ENCODE data around the gene CDH13. TPM values are rescaled to one million over a fixed set of nuclear protein-coding genes. Genes with fewer than 3 reads are reported as not detected.

The CDH13 gene
- total and polyA plus RNA-seq, 2 donors (not counting 3 experiments of a cell fraction or from before 2014, with no cell fraction given), result 96.6 to 124 TPM

GRCh38 chr16:83270061-83270460, 643.3 kb downstream of the CDH13 start:
- TF ChIP-seq FOS (IDR thresholded peaks at IDR 0.05; ENCODE audit: borderline replicate concordance, insufficient read depth, low read length) (no peak), POLR2AphosphoS5 (IDR thresholded peaks at IDR 0.05; ENCODE audit: insufficient read depth, low read depth, low read length) (no peak)
- TF ChIP-seq, protein P1, sequence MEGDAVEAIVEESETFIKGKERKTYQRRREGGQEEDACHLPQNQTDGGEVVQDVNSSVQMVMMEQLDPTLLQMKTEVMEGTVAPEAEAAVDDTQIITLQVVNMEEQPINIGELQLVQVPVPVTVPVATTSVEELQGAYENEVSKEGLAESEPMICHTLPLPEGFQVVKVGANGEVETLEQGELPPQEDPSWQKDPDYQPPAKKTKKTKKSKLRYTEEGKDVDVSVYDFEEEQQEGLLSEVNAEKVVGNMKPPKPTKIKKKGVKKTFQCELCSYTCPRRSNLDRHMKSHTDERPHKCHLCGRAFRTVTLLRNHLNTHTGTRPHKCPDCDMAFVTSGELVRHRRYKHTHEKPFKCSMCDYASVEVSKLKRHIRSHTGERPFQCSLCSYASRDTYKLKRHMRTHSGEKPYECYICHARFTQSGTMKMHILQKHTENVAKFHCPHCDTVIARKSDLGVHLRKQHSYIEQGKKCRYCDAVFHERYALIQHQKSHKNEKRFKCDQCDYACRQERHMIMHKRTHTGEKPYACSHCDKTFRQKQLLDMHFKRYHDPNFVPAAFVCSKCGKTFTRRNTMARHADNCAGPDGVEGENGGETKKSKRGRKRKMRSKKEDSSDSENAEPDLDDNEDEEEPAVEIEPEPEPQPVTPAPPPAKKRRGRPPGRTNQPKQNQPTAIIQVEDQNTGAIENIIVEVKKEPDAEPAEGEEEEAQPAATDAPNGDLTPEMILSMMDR (IDR thresholded peaks at IDR 0.05; ENCODE audit: extremely low read depth in 1 of 2, insufficient read depth in 1 of 2, low read depth in 1 of 2, low read length in 2 of 2), result no peak
- no peaks in the 10 kb centered on the region for H3K4me1 ChIP-seq (ENCODE audit: control insufficient read depth, extremely low read depth, insufficient read depth, low read length)
- dilution Hi-C loops (cut with MboI; ENCODE audit: extremely low pct_ligation_motif_present, low sequenced_read_pairs), result no loop called here
- H3K79me2 ChIP-seq (ENCODE audit: control insufficient read depth, insufficient read depth, low read length), result no peaks in the 10 kb centered on the region
- no peak for FAIRE-seq
- DNase-seq (ENCODE audit: low read depth, low spot score), result no peak
- no peak overlapping the region for H2AFZ ChIP-seq (ENCODE audit: low read depth, low read length)
- no peaks in the 10 kb centered on the region for H4K20me1 ChIP-seq (replicated peaks; ENCODE audit: control insufficient read depth, extremely low read depth, insufficient read depth, low read length)
- no peaks in the 10 kb centered on the region for H3K9me3 ChIP-seq (replicated peaks; ENCODE audit: control insufficient read depth, insufficient read depth, low read length)
- H3K9me1 ChIP-seq (replicated peaks; ENCODE audit: control insufficient read depth, extremely low read depth, insufficient read depth, low read length), result no peaks in the 10 kb centered on the region
- intact Hi-C loops (cut with micrococcal nuclease), result no loop called here
- POLR2A ChIA-PET, result no interaction called here
- no peak overlapping the region for H3K4me2 ChIP-seq (ENCODE audit: insufficient read depth, low read length)
- H3K9ac ChIP-seq (replicated peaks; ENCODE audit: extremely low read depth, insufficient read depth, low read length), result no peak overlapping the region
- no peak overlapping the region for H3K4me3 ChIP-seq (replicated peaks in 1 of 3; ENCODE audit: insufficient read depth in 1 of 3, low read depth in 1 of 3, low read length in 3 of 3)
- CTCF ChIA-PET, result no interaction called here
- H3K36me3 ChIP-seq (ENCODE audit: control insufficient read depth in 2 of 2, extremely low read depth in 1 of 2, insufficient read depth in 2 of 2, low read length in 2 of 2), result no peaks in the 10 kb centered on the region
- H3K27ac ChIP-seq (ENCODE audit: insufficient read depth, low read depth, low read length), result no peak overlapping the region
- BruUV-seq (replicated peaks), result no TSS peak
- no peaks in the 10 kb centered on the region for H3K27me3 ChIP-seq (ENCODE audit: control insufficient read depth in 2 of 2, insufficient read depth in 2 of 2, low read length in 2 of 2)

GRCh38 chr16:83270640-83271039, 643.9 kb downstream of the CDH13 start:
- H3K9me1 ChIP-seq (replicated peaks; ENCODE audit: control insufficient read depth, extremely low read depth, insufficient read depth, low read length), result no peaks in the 10 kb centered on the region
- DNase-seq (ENCODE audit: low read depth, low spot score), result no peak
- intact Hi-C loops (cut with micrococcal nuclease), result no loop called here
- dilution Hi-C loops (cut with MboI; ENCODE audit: extremely low pct_ligation_motif_present, low sequenced_read_pairs), result no loop called here
- H3K4me3 ChIP-seq (replicated peaks in 1 of 3; ENCODE audit: insufficient read depth in 1 of 3, low read depth in 1 of 3, low read length in 3 of 3), result no peak overlapping the region
- H3K36me3 ChIP-seq (ENCODE audit: control insufficient read depth in 2 of 2, extremely low read depth in 1 of 2, insufficient read depth in 2 of 2, low read length in 2 of 2), result no peaks in the 10 kb centered on the region
- TF ChIP-seq, protein P1 (IDR thresholded peaks at IDR 0.05; ENCODE audit: extremely low read depth in 1 of 2, insufficient read depth in 1 of 2, low read depth in 1 of 2, low read length in 2 of 2), result no peak
- TF ChIP-seq GATA2 (IDR thresholded peaks at IDR 0.05; ENCODE audit: insufficient read depth, insufficient read length, low read depth, low read length), result no peak
- TF ChIP-seq MYC (IDR thresholded peaks at IDR 0.05; ENCODE audit: low read depth, low read length), result no peak
- TF ChIP-seq MAX (IDR thresholded peaks at IDR 0.05; ENCODE audit: insufficient read depth, insufficient read length), result no peak
- no peak for TF ChIP-seq FOS (IDR thresholded peaks at IDR 0.05; ENCODE audit: borderline replicate concordance, insufficient read depth, low read length)
- TF ChIP-seq EZH2 (IDR thresholded peaks at IDR 0.05; ENCODE audit: borderline replicate concordance, low read depth, low read length, severe bottlenecking), result no peak
- no peak for TF ChIP-seq POLR2AphosphoS5 (IDR thresholded peaks at IDR 0.05; ENCODE audit: insufficient read depth, low read depth, low read length)
- TF ChIP-seq JUN (IDR thresholded peaks at IDR 0.05; ENCODE audit: borderline replicate concordance, insufficient read depth, insufficient read length, low read depth), result no peak
- TF ChIP-seq POLR2A (IDR thresholded peaks at IDR 0.05; ENCODE audit: low read depth, low read length), result no peak
- H2AFZ ChIP-seq (ENCODE audit: low read depth, low read length), result no peak overlapping the region
- H3K4me1 ChIP-seq (ENCODE audit: control insufficient read depth, extremely low read depth, insufficient read depth, low read length), result no peaks in the 10 kb centered on the region
- no peak overlapping the region for H3K9ac ChIP-seq (replicated peaks; ENCODE audit: extremely low read depth, insufficient read depth, low read length)
- BruUV-seq (replicated peaks), result no TSS peak
- CTCF ChIA-PET, result no interaction called here
- no peak overlapping the region for H3K27ac ChIP-seq (ENCODE audit: insufficient read depth, low read depth, low read length)
- no peaks in the 10 kb centered on the region for H3K27me3 ChIP-seq (ENCODE audit: control insufficient read depth in 2 of 2, insufficient read depth in 2 of 2, low read length in 2 of 2)
- H3K79me2 ChIP-seq (ENCODE audit: control insufficient read depth, insufficient read depth, low read length), result no peaks in the 10 kb centered on the region
- no peak for FAIRE-seq
- no peak overlapping the region for H3K4me2 ChIP-seq (ENCODE audit: insufficient read depth, low read length)
- POLR2A ChIA-PET, result no interaction called here
- H4K20me1 ChIP-seq (replicated peaks; ENCODE audit: control insufficient read depth, extremely low read depth, insufficient read depth, low read length), result no peaks in the 10 kb centered on the region
- H3K9me3 ChIP-seq (replicated peaks; ENCODE audit: control insufficient read depth, insufficient read depth, low read length), result no peaks in the 10 kb centered on the region

Data from endothelial cell of umbilical vein (primary cell).